ENCODE results near the gene TBCD. TPM values are rescaled to one million over a fixed set of nuclear protein-coding genes. Genes with fewer than 3 reads are reported as not detected.

Gene TBCD
- total RNA-seq, 1 donor from 2014 or later: 50.9 TPM

- DNase-seq: no peak
These were observed 176.1 kb downstream of the TBCD start for GRCh38 chr17:82927661-82928601.

GRCh38 chr17:82929011-82929622 is 177.3 kb downstream of the TBCD start:
- no peak for DNase-seq

GRCh38 chr17:82929676-82930042 is 177.8 kb downstream of the TBCD start:
- no peak for DNase-seq

- DNase-seq: no peak
These were observed 178.4 kb downstream of the TBCD start for GRCh38 chr17:82930043-82930923.

GRCh38 chr17:82930924-82931698 is 179.2 kb downstream of the TBCD start:
- DNase-seq: no peak

GRCh38 chr17:82931699-82932517 is 180.0 kb downstream of the TBCD start:
- DNase-seq: no peak

- DNase-seq: peak; percentile 58
These were observed 180.8 kb downstream of the TBCD start for GRCh38 chr17:82932518-82933310.

- no peak for DNase-seq
These were observed 182.0 kb downstream of the TBCD start for GRCh38 chr17:82933911-82934310.

GRCh38 chr17:82935966-82936767 is 184.3 kb downstream of the TBCD start:
- DNase-seq: no peak

- DNase-seq: no peak
These were observed 184.9 kb downstream of the TBCD start for GRCh38 chr17:82936768-82937171.

GRCh38 chr17:82937411-82938371 is 185.8 kb downstream of the TBCD start:
- DNase-seq: no peak

- no peak for DNase-seq
These were observed 186.6 kb downstream of the TBCD start for GRCh38 chr17:82938486-82938872.

GRCh38 chr17:82938873-82939620 is 187.2 kb downstream of the TBCD start:
- DNase-seq: no peak

GRCh38 chr17:82939621-82940135 is 187.8 kb downstream of the TBCD start:
- no peak for DNase-seq

- DNase-seq: no peak
These were observed 188.6 kb downstream of the TBCD start for GRCh38 chr17:82940226-82941020.
